GM19193 (cell line): ENCODE measurements around the gene KDELR3.

Experiments used
- POLR2A ChIP-seq: IDR thresholded peaks from 4 replicates; pipeline ENCODE4 v1.6.1; 2011; ENCODE audit not compliant: insufficient read depth, insufficient read length; ENCODE audit errors: extremely low read depth

Gene KDELR3

GRCh38 chr22:38481871-38482332, 14.0 kb downstream of the KDELR3 start:
- peak; percentile 45 for TF ChIP-seq POLR2A

- TF ChIP-seq POLR2A, result no peak
Measured at GRCh38 chr22:38482662-38483308, 14.9 kb downstream of the KDELR3 start.

- peak; percentile 15 for TF ChIP-seq POLR2A
Measured at GRCh38 chr22:38484244-38484643, 16.3 kb downstream of the KDELR3 start.

- no peak for TF ChIP-seq POLR2A
Measured at GRCh38 chr22:38485783-38486182, 17.9 kb downstream of the KDELR3 start.

- TF ChIP-seq POLR2A, result no peak
Measured at GRCh38 chr22:38487946-38488345, 20.1 kb downstream of the KDELR3 start.

GRCh38 chr22:38489142-38489541, 21.2 kb downstream of the KDELR3 start:
- TF ChIP-seq POLR2A, result peak; percentile 25

GRCh38 chr22:38489561-38490145, 21.8 kb downstream of the KDELR3 start:
- no peak for TF ChIP-seq POLR2A

GRCh38 chr22:38490475-38490874, 22.6 kb downstream of the KDELR3 start:
- no peak for TF ChIP-seq POLR2A

GRCh38 chr22:38490915-38491314, 23.0 kb downstream of the KDELR3 start:
- no peak for TF ChIP-seq POLR2A

- TF ChIP-seq POLR2A, result no peak
Measured at GRCh38 chr22:38491707-38492348, 23.9 kb downstream of the KDELR3 start.

- TF ChIP-seq POLR2A, result no peak
Measured at GRCh38 chr22:38494498-38494897, 26.6 kb downstream of the KDELR3 start.

- TF ChIP-seq POLR2A, result no peak
Measured at GRCh38 chr22:38494939-38495338, 27.0 kb downstream of the KDELR3 start.

- TF ChIP-seq POLR2A, result no peak
Measured at GRCh38 chr22:38497869-38498268, 30.0 kb downstream of the KDELR3 start.

- peak; percentile 40 for TF ChIP-seq POLR2A
Measured at GRCh38 chr22:38501797-38502672, 34.1 kb downstream of the KDELR3 start.

- no peak for TF ChIP-seq POLR2A
Measured at GRCh38 chr22:38503021-38503420, 35.1 kb downstream of the KDELR3 start.

GRCh38 chr22:38504731-38505540, 37.0 kb downstream of the KDELR3 start:
- peak; percentile 46 for TF ChIP-seq POLR2A
